ENCODE data around the gene PDIA5.

GRCh38 chr3:123082370-123083065, 15.7 kb downstream of the PDIA5 start:
- no peak for TF ChIP-seq CTCF (conservative IDR thresholded peaks at IDR 0.05; ENCODE audit: low read length)
- no peak for TF ChIP-seq EZH2phosphoT487 (IDR thresholded peaks at IDR 0.05; ENCODE audit: borderline replicate concordance)

Measured in Loucy (cell line).